ENCODE data around the gene CCNQ.

The CCNQ gene

DNA sequence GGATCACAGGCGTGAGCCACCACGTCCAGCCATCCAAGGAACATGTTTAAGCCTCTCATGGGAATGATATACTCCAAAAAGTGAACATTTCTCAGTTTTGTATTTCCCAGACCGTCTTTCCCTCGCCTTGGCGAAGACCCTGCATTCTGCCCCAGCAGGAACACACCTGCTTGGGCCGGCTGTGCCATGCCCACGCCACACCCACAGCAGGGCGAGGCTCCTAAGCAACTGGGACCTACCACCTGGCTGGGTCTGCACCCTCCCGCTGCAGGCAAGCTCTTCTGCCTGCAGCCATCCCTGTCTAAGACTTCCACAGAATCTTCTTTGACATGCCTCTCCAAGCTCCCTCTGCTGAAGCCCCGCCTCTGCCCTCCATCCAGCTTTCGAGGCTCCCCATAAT is 3.6 kb downstream of the CCNQ start:
- DNase-seq = no peak

- no peak for DNase-seq
Observed at GRCh38 chrX:153593811-153594500, 5.0 kb downstream of the CCNQ start.

- no peak for DNase-seq
Observed at GRCh38 chrX:153592966-153593688, 5.8 kb downstream of the CCNQ start.

GRCh38 chrX:153592091-153592833 is 6.7 kb downstream of the CCNQ start:
- DNase-seq = no peak

GRCh38 chrX:153590961-153591956 is 7.7 kb downstream of the CCNQ start:
- no peak for DNase-seq

DNA sequence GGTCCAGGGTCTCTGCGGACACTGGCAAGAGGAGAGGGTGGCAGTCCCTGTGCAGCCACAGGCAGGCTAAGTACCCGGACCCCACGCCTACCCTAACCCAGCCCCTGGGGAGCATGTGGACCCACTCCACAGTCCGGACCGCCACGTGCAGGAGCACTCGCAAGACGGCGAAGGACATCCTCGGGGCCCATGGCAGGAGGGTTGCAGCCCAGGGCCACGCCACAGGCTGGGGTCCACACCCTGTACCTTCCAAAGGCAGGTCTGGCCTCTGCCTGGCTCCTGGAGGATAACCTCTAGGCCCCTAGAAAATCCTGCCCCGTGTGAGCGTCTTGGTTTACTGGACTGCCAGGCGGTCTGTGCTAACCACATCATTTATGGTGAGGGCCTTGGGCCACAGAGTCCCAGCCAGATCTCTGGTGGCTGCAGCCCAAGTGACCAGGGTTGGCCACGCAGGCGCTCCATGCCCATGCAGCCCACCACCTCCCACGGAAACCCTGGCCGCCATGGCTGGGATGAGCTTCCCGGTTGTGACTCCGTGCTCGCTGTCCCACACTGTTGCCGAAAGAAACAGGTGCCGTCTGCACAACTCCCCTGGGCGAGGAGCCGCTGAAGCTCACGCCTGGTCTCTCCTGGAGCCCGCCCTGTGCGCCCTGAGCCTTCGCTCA is 10.0 kb downstream of the CCNQ start:
- no peak for DNase-seq

GRCh38 chrX:153588021-153588781 is 10.7 kb downstream of the CCNQ start:
- no peak for DNase-seq

GRCh38 chrX:153587342-153587741 is 11.6 kb downstream of the CCNQ start:
- no peak for DNase-seq

DNA sequence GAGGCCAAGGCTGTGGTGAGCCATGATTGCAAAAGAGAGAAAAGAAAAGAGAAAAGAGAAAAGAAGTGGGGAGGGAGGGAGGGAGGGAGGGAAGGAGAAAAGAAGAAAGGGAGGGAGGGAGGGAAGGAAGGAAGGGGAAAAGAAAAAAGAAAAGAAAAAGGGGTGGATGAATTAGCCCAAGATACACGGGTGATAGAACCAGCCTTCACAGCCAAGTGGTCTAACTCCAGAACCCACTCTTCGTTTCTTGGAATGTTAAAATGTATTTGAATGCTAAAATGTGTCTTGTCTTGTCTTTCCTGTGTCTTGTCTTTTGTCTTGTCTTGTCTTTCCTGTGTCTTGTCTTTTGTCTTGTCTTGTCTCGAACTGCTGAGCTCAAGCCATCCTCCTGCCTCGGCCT is 13.1 kb downstream of the CCNQ start:
- DNase-seq = no peak

DNA sequence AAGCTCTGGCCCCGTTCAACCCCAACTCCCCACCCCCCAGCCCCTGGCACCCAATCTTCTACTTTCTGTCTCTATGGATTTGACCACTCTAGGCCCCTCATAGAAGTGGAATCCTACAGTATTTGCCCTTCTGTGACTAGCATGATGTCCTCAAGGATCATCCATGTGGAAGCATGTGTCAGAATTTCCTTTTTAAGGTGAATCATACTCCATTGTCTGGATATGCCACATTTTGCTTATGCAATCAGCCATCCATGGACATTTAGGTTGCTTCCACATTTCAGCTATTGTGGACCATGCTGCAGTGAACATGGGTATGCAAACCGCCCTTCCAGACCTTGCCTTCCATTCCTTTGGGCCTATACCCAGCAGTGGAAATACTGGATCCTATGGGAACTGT is 15.5 kb downstream of the CCNQ start:
- DNase-seq = no peak

DNA sequence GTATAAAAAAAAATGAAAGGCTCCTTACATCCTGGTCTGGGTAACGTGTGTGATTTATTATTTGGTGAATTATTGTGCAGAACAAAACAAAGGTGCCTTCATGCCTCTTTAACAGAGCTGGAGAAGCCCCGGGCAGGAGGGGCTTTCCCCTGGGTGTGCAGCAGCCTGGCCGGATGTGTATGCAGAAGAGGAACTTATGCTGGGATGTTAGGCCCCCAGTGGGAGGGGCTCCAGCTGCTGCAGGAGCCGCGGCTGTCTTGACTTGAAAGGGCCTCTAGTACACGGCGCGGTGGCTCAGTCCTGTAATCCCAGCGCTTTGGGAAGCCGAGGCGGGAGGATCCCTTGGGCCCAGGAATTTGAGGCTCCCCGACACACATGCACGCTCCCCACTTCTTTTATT is 16.0 kb downstream of the CCNQ start:
- DNase-seq = peak; percentile 77

DNA sequence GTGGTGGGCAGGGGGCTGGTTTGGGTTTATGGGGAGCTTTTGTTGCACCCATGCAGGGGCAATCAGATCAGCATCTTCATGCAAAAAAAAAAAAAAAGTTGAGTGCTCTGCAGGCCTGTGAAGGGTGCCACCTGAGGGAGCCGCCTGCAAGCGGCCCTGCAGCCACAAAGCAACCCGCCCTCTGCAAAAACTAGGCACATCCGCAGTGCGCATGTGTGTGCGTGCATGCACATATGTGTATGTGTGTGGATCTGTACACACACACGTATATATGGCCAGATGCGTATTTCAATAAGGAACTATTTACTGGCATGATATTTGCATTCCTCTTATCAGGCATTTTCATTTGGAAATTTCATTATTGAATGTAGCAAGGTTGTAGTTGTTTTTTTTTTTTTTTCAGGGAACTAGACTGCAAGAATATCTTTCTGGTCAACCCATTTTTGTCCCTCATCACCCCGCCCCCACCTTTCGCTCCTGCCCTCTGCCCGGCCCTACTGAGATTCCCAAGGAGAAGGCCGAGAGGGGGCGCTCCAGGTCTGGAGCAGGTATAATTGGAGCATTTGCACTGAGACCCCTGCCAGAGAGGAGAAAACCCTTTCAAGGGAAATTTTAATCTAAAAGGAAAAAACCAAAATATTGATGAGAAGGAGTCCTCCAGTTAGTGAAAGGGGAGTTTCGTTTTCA is 18.1 kb downstream of the CCNQ start:
- no peak for DNase-seq

DNA sequence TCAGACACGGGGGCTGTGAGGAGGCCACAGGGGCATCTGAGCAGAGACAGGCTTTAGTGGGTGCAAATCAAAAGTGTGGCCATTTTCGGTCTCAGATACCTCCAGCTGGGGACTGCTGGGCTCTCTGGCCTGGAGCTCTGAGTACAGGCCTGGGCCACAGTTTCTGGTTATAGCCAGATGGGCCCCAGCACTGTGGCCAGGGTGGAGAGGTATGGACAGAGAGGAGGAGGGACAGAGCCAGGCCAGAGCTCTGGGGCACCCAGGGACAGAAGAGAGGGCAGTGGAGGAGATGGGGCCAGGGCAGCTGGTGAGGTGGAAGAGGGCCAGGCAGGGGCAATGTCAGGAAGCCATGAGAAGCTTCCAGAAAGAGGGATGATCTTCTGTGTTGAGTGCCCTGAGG is 20.1 kb downstream of the CCNQ start:
- DNase-seq = no peak

DNA sequence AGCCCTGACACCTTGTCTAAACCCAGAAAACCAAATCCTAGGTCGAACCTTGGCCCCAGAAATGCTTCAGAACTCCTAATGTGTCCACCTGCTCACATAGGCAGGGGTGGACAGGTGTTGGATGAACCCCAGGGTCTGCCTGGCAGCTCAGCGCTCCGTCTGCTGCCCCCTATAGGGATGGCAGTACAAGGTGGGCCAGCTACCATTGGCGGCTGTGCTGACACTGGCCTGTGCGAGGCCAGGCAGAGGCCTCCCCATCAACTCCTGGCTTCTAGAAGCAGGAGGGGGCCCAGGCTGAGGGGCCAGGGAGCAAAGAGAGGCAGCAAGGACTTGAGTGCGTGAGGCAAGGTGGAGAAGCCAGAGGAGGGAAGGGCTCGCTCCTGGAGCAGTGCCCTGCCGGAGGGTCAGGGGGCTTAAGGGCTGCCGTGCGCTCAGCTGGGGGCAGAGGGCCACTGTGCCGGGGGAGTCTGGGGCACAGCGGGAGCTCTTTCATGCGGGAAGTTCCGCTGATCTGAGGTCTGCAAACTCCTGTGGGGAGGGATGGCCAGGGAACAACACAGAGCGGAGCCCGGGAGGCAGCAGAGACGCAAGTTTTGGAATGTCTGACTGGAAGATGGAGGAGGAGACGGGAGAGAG is 20.6 kb downstream of the CCNQ start:
- DNase-seq = no peak

- DNase-seq = no peak
Observed at GRCh38 chrX:153576961-153577360, 22.0 kb downstream of the CCNQ start.

DNA sequence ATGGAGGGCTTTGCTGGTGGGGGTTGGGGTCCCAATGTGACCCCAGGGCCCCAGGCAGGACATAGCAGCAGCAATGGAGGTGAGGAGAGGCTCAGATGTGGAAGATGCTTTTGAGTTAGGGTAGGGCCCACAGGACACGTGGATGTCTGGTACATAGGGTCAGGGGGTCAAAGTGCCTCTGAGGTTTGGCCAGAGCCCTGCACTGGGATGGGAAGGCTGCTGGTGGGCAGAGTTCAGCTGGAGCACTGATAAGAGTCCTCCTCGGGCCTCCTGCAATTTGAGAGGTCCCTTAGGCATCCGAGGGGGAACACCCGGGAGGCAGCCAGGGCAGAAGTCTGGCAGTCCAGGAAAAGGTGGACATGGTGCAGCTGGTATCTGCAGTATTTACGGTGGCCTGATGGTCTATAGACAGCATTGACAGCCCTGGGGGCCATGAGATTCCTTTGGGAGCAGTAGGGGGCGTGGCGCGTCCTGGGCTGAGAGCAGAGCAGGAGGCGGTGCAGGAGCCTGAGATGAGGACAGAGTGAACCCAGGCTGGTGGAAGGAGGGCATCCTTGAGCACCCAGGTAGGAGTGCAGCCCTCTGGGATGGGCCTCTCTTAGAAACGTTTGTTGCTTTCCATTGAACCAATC is 22.6 kb downstream of the CCNQ start:
- DNase-seq = no peak

- DNase-seq = no peak
Observed at GRCh38 chrX:153573984-153574383, 25.0 kb downstream of the CCNQ start.

- no peak for DNase-seq
Observed at GRCh38 chrX:153572601-153573000, 26.3 kb downstream of the CCNQ start.

DNA sequence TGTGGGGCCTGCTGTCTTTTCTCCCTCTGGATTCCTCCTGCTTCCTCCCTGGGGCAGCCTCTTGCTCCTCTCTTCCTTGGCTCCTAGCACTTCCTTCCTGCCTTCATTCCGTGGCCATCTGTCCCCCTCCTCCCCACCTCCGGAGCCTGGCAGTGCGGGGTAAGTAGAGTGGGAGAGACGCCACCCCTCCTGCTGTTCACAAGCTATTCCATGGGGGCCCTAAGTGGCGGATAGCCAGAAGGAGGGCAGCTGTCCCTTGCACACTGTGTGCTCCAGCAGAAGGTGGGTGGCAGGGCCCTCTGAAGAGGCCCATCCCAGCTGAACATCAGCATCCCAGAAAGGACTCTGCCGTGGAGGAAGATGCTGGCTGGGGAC is 27.4 kb downstream of the CCNQ start:
- DNase-seq = no peak

DNA sequence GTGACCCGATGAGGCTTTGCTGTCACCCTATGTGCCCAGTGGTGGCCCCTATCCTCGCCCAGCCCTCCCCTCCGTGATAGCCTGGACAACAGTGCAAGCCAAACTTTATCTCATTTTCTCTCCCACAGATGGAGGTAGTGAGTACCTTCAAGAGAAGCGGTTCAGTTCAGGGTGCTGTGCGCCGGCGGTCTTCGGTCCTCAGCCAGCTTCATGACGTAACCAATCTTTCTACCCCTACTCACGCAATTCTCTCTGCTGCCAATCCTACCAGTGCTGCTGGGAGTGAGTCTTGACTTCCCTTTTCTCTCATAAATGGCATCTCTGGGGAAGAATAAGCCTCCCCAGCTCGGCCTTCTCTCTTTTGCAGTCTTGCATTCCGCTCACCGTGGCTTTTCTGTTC is 29.5 kb downstream of the CCNQ start:
- no peak for DNase-seq
